Measurements from ENCODE around the gene ZKSCAN3.
A peak's percentile ranks its signal among the peaks of the same experiment; 100 is the strongest.
"Not testable (repeated sequence)": the region's sequence is repeated elsewhere in the genome, so short reads cannot be mapped to it uniquely, and the experiment has no call there.

Gene ZKSCAN3

GRCh38 chr6:28356666-28357020, 6.9 kb downstream of the ZKSCAN3 start:
- POLR2A ChIA-PET, result no interaction called here
- no peak for DNase-seq (ENCODE audit: extremely low spot score)
- CTCF ChIA-PET, result interaction anchor here (0.6 to 8.0 kb wide), 66 partner anchors 8 to 584 kb away, joined by 3 to 55 read pairs (median 5); partner anchors contain the start of genes PGBD1, ZKSCAN4, ZKSCAN8 and ZSCAN16
- no peak for TF ChIP-seq CTCF (IDR thresholded peaks at IDR 0.05; ENCODE audit: control extremely low read depth, extremely low read depth, low read depth, missing control alignments)

- no peak for TF ChIP-seq CTCF (IDR thresholded peaks at IDR 0.05; ENCODE audit: control extremely low read depth, extremely low read depth, low read depth, missing control alignments)
- DNase-seq (ENCODE audit: extremely low spot score), result no peak
- ChIA-PET CTCF (interaction anchor here (1.1 to 8.0 kb wide), 27 partner anchors 8 to 568 kb away, joined by 3 to 55 read pairs (median 8); partner anchors contain the start of genes ZKSCAN4, ZKSCAN8, ZSCAN26 and ZSCAN31), POLR2A (no interaction called here)
These were observed 7.3 kb downstream of the ZKSCAN3 start for GRCh38 chr6:28357036-28357435.

GRCh38 chr6:28359562-28359961, 9.8 kb downstream of the ZKSCAN3 start:
- DNase-seq (ENCODE audit: extremely low spot score); POLR2A ChIA-PET: not testable (repeated sequence)
- CTCF ChIA-PET, result interaction anchor here (0.9 to 8.0 kb wide), 4 partner anchors 12 to 464 kb away, joined by 3 to 55 read pairs (median 4); partner anchors contain the start of gene PGBD1

GRCh38 chr6:28360961-28361360, 11.2 kb downstream of the ZKSCAN3 start:
- ChIA-PET CTCF (interaction anchor here (0.9 to 8.0 kb wide), 3 partner anchors 10 to 24 kb away, joined by 4 to 55 read pairs (median 6); no protein-coding TSS in a partner anchor), POLR2A (no interaction called here)
- TF ChIP-seq CTCF (IDR thresholded peaks at IDR 0.05; ENCODE audit: control extremely low read depth, extremely low read depth, low read depth, missing control alignments), result no peak
- no peak for DNase-seq (ENCODE audit: extremely low spot score)

- CTCF ChIA-PET, result interaction anchor here (0.9 to 2.3 kb wide), 2 partner anchors 9 to 18 kb away, joined by 4 to 15 read pairs; no protein-coding TSS in a partner anchor
- POLR2A ChIA-PET; DNase-seq (ENCODE audit: extremely low spot score): not testable (repeated sequence)
These were observed 15.8 kb downstream of the ZKSCAN3 start for GRCh38 chr6:28365590-28365989.

GRCh38 chr6:28368522-28368921, 18.8 kb downstream of the ZKSCAN3 start:
- peak; percentile 69 for DNase-seq (ENCODE audit: extremely low spot score)
- no peak for TF ChIP-seq CTCF (IDR thresholded peaks at IDR 0.05; ENCODE audit: control extremely low read depth, extremely low read depth, low read depth, missing control alignments)
- ChIA-PET CTCF (no interaction called here), POLR2A (no interaction called here)

- POLR2A ChIA-PET, result no interaction called here
- CTCF ChIA-PET, result no interaction called here
- no peak for DNase-seq (ENCODE audit: extremely low spot score)
- no peak for TF ChIP-seq CTCF (IDR thresholded peaks at IDR 0.05; ENCODE audit: control extremely low read depth, extremely low read depth, low read depth, missing control alignments)
These were observed 19.7 kb downstream of the ZKSCAN3 start for GRCh38 chr6:28369463-28369862.

- TF ChIP-seq CTCF (IDR thresholded peaks at IDR 0.05; ENCODE audit: control extremely low read depth, extremely low read depth, low read depth, missing control alignments), result no peak
- ChIA-PET CTCF (interaction anchor here (3.8 to 4.4 kb wide), 2 partner anchors 13 to 15 kb away, joined by 24 to 29 read pairs; no protein-coding TSS in a partner anchor), POLR2A (no interaction called here)
- DNase-seq (ENCODE audit: extremely low spot score), result no peak
These were observed 20.7 kb downstream of the ZKSCAN3 start for GRCh38 chr6:28370440-28370839.

All from GM10248 (cell line).